HepG2 (cell line): ENCODE results near the gene NTMT1. TPM values are rescaled to one million over a fixed set of nuclear protein-coding genes. Genes with fewer than 3 reads are reported as not detected.
A peak's percentile ranks its signal among the peaks of the same experiment; 100 is the strongest.

ENCODE experiments used
- ARHGAP35 ChIP-seq: sonication (generic); formaldehyde crosslinking; IDR thresholded peaks from 2 replicates; pipeline ENCODE4 v1.9.0; 2022; ENCODE audit warnings: mild to moderate bottlenecking, inconsistent platforms, moderate library complexity, missing genetic modification reagents, borderline replicate concordance
- ATAD3A ChIP-seq: sonication (generic); formaldehyde crosslinking; IDR thresholded peaks from 2 replicates; pipeline ENCODE4 v1.4.0; 2020; ENCODE audit warnings: missing genetic modification reagents
- CEBPB ChIP-seq: IDR thresholded peaks from 2 replicates; pipeline ENCODE4 v1.6.1; 2011; ENCODE audit warnings: low read depth, low read length, improper control_type of control experiment, borderline replicate concordance
- CENPX ChIP-seq: sonication (generic); formaldehyde crosslinking; IDR thresholded peaks from 2 replicates; pipeline ENCODE4 v1.9.0; 2021; ENCODE audit warnings: mild to moderate bottlenecking, missing genetic modification reagents, moderate library complexity
- EP300 ChIP-seq, 3 experiments: sonication (generic) in 1 of 3; formaldehyde crosslinking in 1 of 3; IDR thresholded peaks; 2 replicates each; pipeline versions ENCODE4 v1.5.1 to v1.6.1; 2011 to 2020; ENCODE audit warnings: low read depth in 2 of 3, low read length in 2 of 3, borderline replicate concordance in 1 of 3, improper control_type of control experiment in 1 of 3, mild to moderate bottlenecking in 1 of 3, missing genetic modification reagents in 1 of 3, moderate library complexity in 1 of 3
- ERF ChIP-seq: IDR thresholded peaks from 2 replicates; pipeline ENCODE4 v1.6.1; 2018; ENCODE audit warnings: missing biosample characterization, missing genetic modification reagents
- ETV5 ChIP-seq: IDR thresholded peaks from 2 replicates; pipeline ENCODE4 v1.6.1; 2018; ENCODE audit warnings: missing biosample characterization, missing genetic modification reagents, inconsistent platforms, borderline replicate concordance
- GATAD2A ChIP-seq: IDR thresholded peaks from 2 replicates; pipeline ENCODE4 v1.6.1; 2016
- HOXA3 ChIP-seq: sonication (generic); formaldehyde crosslinking; IDR thresholded peaks from 2 replicates; pipeline ENCODE4 v1.5.0; 2020; ENCODE audit warnings: missing genetic modification reagents
- ISL2 ChIP-seq: sonication (generic); formaldehyde crosslinking; IDR thresholded peaks from 2 replicates; pipeline ENCODE4 v1.5.0; 2020; ENCODE audit warnings: missing genetic modification reagents
- NCOA2 ChIP-seq: sonication (generic); formaldehyde crosslinking; IDR thresholded peaks from 2 replicates; pipeline ENCODE4 v1.8.0; 2022; ENCODE audit warnings: inconsistent platforms
- NKX3-1 ChIP-seq: sonication (generic); formaldehyde crosslinking; IDR thresholded peaks from 2 replicates; pipeline ENCODE4 v1.5.0; 2020; ENCODE audit warnings: missing genetic modification reagents
- NR2F2 ChIP-seq: IDR thresholded peaks from 2 replicates; pipeline ENCODE4 v1.6.1; 2012; ENCODE audit warnings: low read depth, inconsistent platforms, borderline replicate concordance
- NR2F6 ChIP-seq, 2 experiments: IDR thresholded peaks; 2 replicates each; pipeline ENCODE4 v1.6.1; 2016; ENCODE audit warnings: antibody characterized with exemption in 1 of 2, mild to moderate bottlenecking in 1 of 2
- PAX8 ChIP-seq: sonication (generic); formaldehyde crosslinking; IDR thresholded peaks from 2 replicates; pipeline ENCODE4 v1.8.0; 2022; ENCODE audit warnings: mild to moderate bottlenecking, missing genetic modification reagents, borderline replicate concordance
- PHF21A ChIP-seq: sonication (generic); formaldehyde crosslinking; IDR thresholded peaks from 2 replicates; pipeline ENCODE4 v1.5.0; 2020; ENCODE audit warnings: mild to moderate bottlenecking, missing genetic modification reagents
- REL ChIP-seq: sonication (generic); formaldehyde crosslinking; conservative IDR thresholded peaks from 2 replicates; pipeline ENCODE4 v1.8.0; 2022; ENCODE audit warnings: mild to moderate bottlenecking, missing genetic modification reagents, moderate library complexity
- REPIN1 ChIP-seq: sonication (generic); formaldehyde crosslinking; IDR thresholded peaks from 2 replicates; pipeline ENCODE4 v1.8.0; 2022; ENCODE audit warnings: missing genetic modification reagents, low read depth, mild to moderate bottlenecking, borderline replicate concordance
- SOX13 ChIP-seq, 3 experiments: fragments of 450-650 bp in 1 of 3; sonication (generic) in 1 of 3; formaldehyde crosslinking in 1 of 3; IDR thresholded peaks in 2 of 3; conservative IDR thresholded peaks in 1 of 3; 2 replicates each; pipeline versions ENCODE4 v1.5.0 to v1.6.1; 2016 to 2020; ENCODE audit warnings: antibody characterized with exemption in 1 of 3, mild to moderate bottlenecking in 1 of 3, missing compliant biosample characterization in 1 of 3, missing genetic modification reagents in 1 of 3, moderate library complexity in 1 of 3
- SUZ12 ChIP-seq: fragments of 150-350 bp; IDR thresholded peaks from 2 replicates; pipeline ENCODE4 v1.6.1; 2014; ENCODE audit warnings: low read depth, low read length
- ZFP90 ChIP-seq: sonication (generic); formaldehyde crosslinking; IDR thresholded peaks from 2 replicates; pipeline ENCODE4 v1.8.0; 2022; ENCODE audit warnings: missing genetic modification reagents, mild to moderate bottlenecking, inconsistent platforms, borderline replicate concordance
- ZFX ChIP-seq: sonication (generic); formaldehyde crosslinking; IDR thresholded peaks from 2 replicates; pipeline ENCODE4 v1.4.0; 2020; ENCODE audit warnings: mild to moderate bottlenecking, low read depth, missing genetic modification reagents, moderate library complexity
- ZNF224 ChIP-seq: sonication (generic); formaldehyde crosslinking; IDR thresholded peaks from 2 replicates; pipeline ENCODE4 v1.5.0; 2020; ENCODE audit warnings: mild to moderate bottlenecking, missing genetic modification reagents
- ZNF235 ChIP-seq: sonication (generic); formaldehyde crosslinking; IDR thresholded peaks from 2 replicates; pipeline ENCODE4 v1.8.1; 2023; ENCODE audit warnings: mild to moderate bottlenecking, missing genetic modification reagents, borderline replicate concordance
- ZNF432 ChIP-seq: sonication (generic); formaldehyde crosslinking; IDR thresholded peaks from 2 replicates; pipeline ENCODE4 v1.5.0; 2020; ENCODE audit warnings: missing genetic modification reagents, mild to moderate bottlenecking, borderline replicate concordance
- ZNF619 ChIP-seq: sonication (generic); formaldehyde crosslinking; IDR thresholded peaks from 2 replicates; pipeline ENCODE4 v1.4.0; 2020; ENCODE audit warnings: mild to moderate bottlenecking, missing genetic modification reagents
- polyA plus RNA-seq, 8 experiments: library from polyadenylated mRNA; depleted of rRNA in 3 of 8; stranded (reverse) in 7 of 8; unstranded in 1 of 8; fragments of >200 nt; fragmentation: Illumina TruSeq in 4 of 8; extraction: Trizol in 4 of 8; gene quantifications; 2 replicates each; pipeline versions ENCODE4 v1.2.1 to v1.2.3, GENCODE V29; 2011 to 2016; ENCODE audit warnings: low read depth in 4 of 8, missing spikeins in 1 of 8, mixed read lengths in 1 of 8; ENCODE audit not compliant: insufficient read depth in 1 of 8
- total RNA-seq, 5 experiments: library from RNA; depleted of rRNA; stranded (reverse); fragments of >200 nt; fragmentation: Illumina TruSeq; extraction: Trizol; gene quantifications; 2 replicates each; pipeline ENCODE4 v1.2.3, GENCODE V29; 2016; ENCODE audit warnings: low read depth in 1 of 5
- TF ChIP-seq, protein P1 (sequence below): sonication (generic); formaldehyde crosslinking; IDR thresholded peaks from 2 replicates; pipeline ENCODE4 v1.4.0; 2020; ENCODE audit warnings: missing genetic modification reagents
- TF ChIP-seq, protein P2 (sequence below): sonication (generic); formaldehyde crosslinking; IDR thresholded peaks from 2 replicates; pipeline ENCODE4 v1.5.0; 2020; ENCODE audit warnings: missing genetic modification reagents

The NTMT1 gene
- total and polyA plus RNA-seq, 2 of the 13 experiments (the other 11 are each of a cell fraction or from before 2014, with no cell fraction given), result 49.1 to 53.8 TPM

DNA sequence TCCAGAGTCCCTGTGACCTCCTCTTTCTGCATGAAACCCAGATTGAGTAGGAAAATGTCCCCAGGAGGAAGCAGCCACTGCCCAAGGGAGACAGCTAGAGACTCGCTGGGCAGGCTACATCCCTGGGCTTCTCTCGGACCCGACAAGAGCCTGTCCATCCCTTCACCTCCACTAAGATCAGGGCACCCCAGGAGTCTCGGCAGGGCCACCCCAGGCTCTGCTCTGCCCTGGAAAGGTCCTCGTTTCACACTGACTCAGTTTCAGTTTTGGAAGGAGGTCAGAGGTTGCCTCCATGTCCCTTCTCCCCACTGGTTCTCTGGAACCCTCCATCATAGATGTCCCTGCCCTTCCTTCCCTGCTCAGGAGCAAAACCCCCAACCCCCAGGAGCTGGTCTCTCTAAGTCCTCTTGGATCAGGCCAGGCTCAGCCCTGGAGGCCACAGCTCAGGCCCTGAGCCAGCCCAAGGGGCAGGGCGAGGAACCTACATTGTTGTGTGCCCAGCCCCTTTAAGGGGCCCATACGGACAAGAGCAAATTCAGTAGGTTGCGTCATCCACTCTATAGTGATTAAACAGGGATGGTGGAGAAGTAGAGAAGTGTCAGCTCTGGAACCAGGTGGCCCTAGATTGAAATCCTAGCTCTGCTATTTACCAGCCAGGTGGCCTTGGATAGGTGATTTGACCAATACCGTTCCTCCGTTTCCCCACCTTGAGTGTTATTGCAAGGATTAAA, 42.5 kb upstream of the NTMT1 start (continued):
- no peak for TF ChIP-seq ERF
- TF ChIP-seq ZNF224 (CRISPR knock-in tag), result no peak
- TF ChIP-seq ZNF619, result no peak
- peak; percentile 92 for TF ChIP-seq CEBPB
- 0 out of 2 replicates have a peak, but pooled peaks have one; percentile 21 for TF ChIP-seq REPIN1 (CRISPR knock-in tag)
- no peak for TF ChIP-seq SUZ12
- no peak for TF ChIP-seq REL (CRISPR knock-in tag)
- no peak for TF ChIP-seq ZFP90 (CRISPR knock-in tag)
- no peak for TF ChIP-seq NR2F6 (IDR thresholded peaks at IDR 0.05)
- no peak for TF ChIP-seq NR2F6 (CRISPR knock-in tag; IDR thresholded peaks at IDR 0.05)
- no peak for TF ChIP-seq NR2F2
- no peak for TF ChIP-seq CENPX (CRISPR knock-in tag)
- TF ChIP-seq ISL2 (CRISPR knock-in tag), result no peak
- TF ChIP-seq, protein P1, sequence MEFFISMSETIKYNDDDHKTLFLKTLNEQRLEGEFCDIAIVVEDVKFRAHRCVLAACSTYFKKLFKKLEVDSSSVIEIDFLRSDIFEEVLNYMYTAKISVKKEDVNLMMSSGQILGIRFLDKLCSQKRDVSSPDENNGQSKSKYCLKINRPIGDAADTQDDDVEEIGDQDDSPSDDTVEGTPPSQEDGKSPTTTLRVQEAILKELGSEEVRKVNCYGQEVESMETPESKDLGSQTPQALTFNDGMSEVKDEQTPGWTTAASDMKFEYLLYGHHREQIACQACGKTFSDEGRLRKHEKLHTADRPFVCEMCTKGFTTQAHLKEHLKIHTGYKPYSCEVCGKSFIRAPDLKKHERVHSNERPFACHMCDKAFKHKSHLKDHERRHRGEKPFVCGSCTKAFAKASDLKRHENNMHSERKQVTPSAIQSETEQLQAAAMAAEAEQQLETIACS (CRISPR knock-in tag), result no peak
- TF ChIP-seq ARHGAP35 (CRISPR knock-in tag), result no peak
- TF ChIP-seq PAX8 (CRISPR knock-in tag), result no peak
- no peak for TF ChIP-seq PHF21A (CRISPR knock-in tag)
- no peak for TF ChIP-seq NKX3-1 (CRISPR knock-in tag)
- TF ChIP-seq ATAD3A (CRISPR knock-in tag), result no peak
- peak; percentile 9; the same call in 1 of the 2 replicates for TF ChIP-seq ETV5 (CRISPR knock-in tag)
- 0 out of 2 replicates have a peak, but pooled peaks have one; percentile 9 for TF ChIP-seq NCOA2 (CRISPR knock-in tag)
- TF ChIP-seq GATAD2A (CRISPR knock-in tag), result peak; percentile 43; the same call in 1 of the 2 replicates
- TF ChIP-seq ZFX (CRISPR knock-in tag), result peak; percentile 31; the same call in 1 of the 2 replicates
- no peak for TF ChIP-seq SOX13 (IDR thresholded peaks at IDR 0.05)
- TF ChIP-seq SOX13 (CRISPR knock-in tag; conservative IDR thresholded peaks at IDR 0.05 in 1 of 2, IDR thresholded peaks at IDR 0.05 in 1 of 2), result peak in 1 of 2 experiments; percentile 73; a peak in 2 of 4 replicates
- no peak for TF ChIP-seq HOXA3 (CRISPR knock-in tag)
- 0 out of 4 replicates have a peak, but pooled peaks of 1 of the 2 experiments have one; percentile 8 for TF ChIP-seq EP300 (IDR thresholded peaks at IDR 0.05; ENCODE audit: low read depth in 2 of 2, low read length in 2 of 2)
- TF ChIP-seq EP300 (CRISPR knock-in tag; IDR thresholded peaks at IDR 0.05; ENCODE audit: borderline replicate concordance), result 0 out of 2 replicates have a peak, but pooled peaks have one; percentile 33
- TF ChIP-seq ZNF432 (CRISPR knock-in tag), result no peak
- TF ChIP-seq, protein P2, sequence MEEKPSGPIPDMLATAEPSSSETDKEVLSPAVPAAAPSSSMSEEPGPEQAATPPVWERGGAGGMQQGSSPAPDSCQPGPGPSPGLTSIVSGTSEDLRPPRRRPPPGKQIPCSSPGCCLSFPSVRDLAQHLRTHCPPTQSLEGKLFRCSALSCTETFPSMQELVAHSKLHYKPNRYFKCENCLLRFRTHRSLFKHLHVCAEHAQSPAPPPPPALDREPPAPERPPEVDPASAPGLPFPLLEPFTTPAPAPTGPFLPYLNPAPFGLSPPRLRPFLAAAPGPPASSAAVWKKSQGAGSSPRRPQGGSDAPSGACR (CRISPR knock-in tag), result no peak
- no peak for TF ChIP-seq ZNF235 (CRISPR knock-in tag)
- TF ChIP-seq, all 625 proteins: peak for 24
